Upper lobe of left lung (tissue), 6 donors: Measurements from ENCODE around the gene CTXN3. TPM values are rescaled to one million over a fixed set of nuclear protein-coding genes. Genes with fewer than 3 reads are reported as not detected.

Experiments used
- ATAC-seq, 2 donors: fragments of 200-7000 bp; cut with Tn5 transposase; one replicate each; pipeline ENCODE4 v1.9.1; 2022; ENCODE audit warnings: mild to moderate bottlenecking in 2 of 2, moderate library complexity in 2 of 2; ENCODE audit not compliant: low FRiP score in 2 of 2
- DNase-seq, 2 donors: peaks; one replicate each; pipeline ENCODE4 v3.0.0-alpha.2; 2019 to 2020
- H3K27ac ChIP-seq, 4 donors: fragments of 200-600 bp; sonication (generic); one replicate each; pipeline ENCODE4 v1.5.1; 2016 to 2019
- H3K27me3 ChIP-seq, 4 donors: fragments of 200-600 bp; sonication (generic); one replicate each; pipeline ENCODE4 v1.5.1; 2017 to 2019
- H3K36me3 ChIP-seq, 4 donors: fragments of 200-600 bp; sonication (generic); one replicate each; pipeline ENCODE4 v1.5.1; 2016 to 2019
- H3K4me1 ChIP-seq, 4 donors: fragments of 200-600 bp; sonication (generic); one replicate each; pipeline ENCODE4 v1.5.1; 2018 to 2019
- H3K4me3 ChIP-seq, 4 donors: fragments of 200-600 bp; sonication (generic); one replicate each; pipeline ENCODE4 v1.5.1; 2017 to 2019; ENCODE audit warnings: mild to moderate bottlenecking in 2 of 4, moderate library complexity in 1 of 4
- H3K9me3 ChIP-seq, 4 donors: fragments of 200-600 bp; sonication (generic); one replicate each; pipeline ENCODE4 v1.5.1; 2018 to 2019
- EP300 ChIP-seq, 4 donors: sonication (generic); formaldehyde crosslinking; IDR thresholded peaks; one replicate each; pipeline ENCODE4 v1.5.1; 2017; ENCODE audit warnings: antibody characterized with exemption in 4 of 4, control low read depth in 2 of 4
- POLR2A ChIP-seq, 4 donors: fragments of 450-650 bp; IDR thresholded peaks; one replicate each; pipeline ENCODE4 v1.5.1; 2016 to 2017; ENCODE audit warnings: antibody characterized with exemption in 4 of 4, mild to moderate bottlenecking in 2 of 4
- POLR2AphosphoS5 ChIP-seq, 2 donors: sonication (generic); formaldehyde crosslinking; IDR thresholded peaks; one replicate each; pipeline ENCODE4 v1.5.1; 2017; ENCODE audit warnings: antibody characterized with exemption in 2 of 2
- WGBS, 2 donors: methylation state at CpG; one replicate each; pipeline ENCODE4 v1.1.5; 2017 to 2018; 5-methylcytosine and 5-hydroxymethylcytosine counted together
- total RNA-seq, 6 donors: library from RNA; depleted of rRNA in 4 of 6; stranded (reverse); fragments of >200 nt in 4 of 6; gene quantifications; one replicate each; pipeline versions ENCODE4 v1.1.0 to v1.2.1, GENCODE V29; 2016 to 2021
- TF ChIP-seq, protein P1 (sequence below), 6 experiments: fragments of 450-650 bp in 4 of 6; fragments of 200-600 bp in 2 of 6; sonication (generic) in 2 of 6; IDR thresholded peaks; one replicate each; pipeline ENCODE4 v1.5.1; 2016 to 2019; ENCODE audit warnings: antibody characterized with exemption in 6 of 6
- donor health status: DM: no; HTN: no; CAD: no; lungs with moderate emphysema.
- donor health status: DM: no; HTN: yes; CAD: no; lungs with severe emphysema.

CTXN3 gene
- total RNA-seq, 6 donors from 2014 or later: not detected

DNA sequence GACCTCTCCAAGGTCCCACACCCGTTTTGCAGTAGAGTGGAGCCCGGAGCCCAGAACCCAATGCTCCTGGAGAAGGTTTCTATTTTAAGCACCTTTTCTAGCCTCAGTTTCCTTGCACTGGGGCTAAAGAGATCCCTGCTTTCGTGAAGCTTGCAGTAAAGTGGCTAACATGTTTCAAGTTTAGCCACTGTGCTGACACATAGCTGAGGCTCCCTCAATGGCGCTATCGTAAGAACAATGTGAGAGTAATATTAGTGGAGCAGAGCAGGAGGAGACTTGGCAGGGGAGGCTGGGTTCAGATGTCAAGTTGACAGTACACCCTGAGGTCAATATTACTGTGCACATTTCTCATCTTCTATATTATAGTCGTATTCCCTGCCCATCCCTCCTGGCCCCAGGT is 7.9 kb downstream of the CTXN3 start:
- no peak for ATAC-seq
- TF ChIP-seq, protein P1, sequence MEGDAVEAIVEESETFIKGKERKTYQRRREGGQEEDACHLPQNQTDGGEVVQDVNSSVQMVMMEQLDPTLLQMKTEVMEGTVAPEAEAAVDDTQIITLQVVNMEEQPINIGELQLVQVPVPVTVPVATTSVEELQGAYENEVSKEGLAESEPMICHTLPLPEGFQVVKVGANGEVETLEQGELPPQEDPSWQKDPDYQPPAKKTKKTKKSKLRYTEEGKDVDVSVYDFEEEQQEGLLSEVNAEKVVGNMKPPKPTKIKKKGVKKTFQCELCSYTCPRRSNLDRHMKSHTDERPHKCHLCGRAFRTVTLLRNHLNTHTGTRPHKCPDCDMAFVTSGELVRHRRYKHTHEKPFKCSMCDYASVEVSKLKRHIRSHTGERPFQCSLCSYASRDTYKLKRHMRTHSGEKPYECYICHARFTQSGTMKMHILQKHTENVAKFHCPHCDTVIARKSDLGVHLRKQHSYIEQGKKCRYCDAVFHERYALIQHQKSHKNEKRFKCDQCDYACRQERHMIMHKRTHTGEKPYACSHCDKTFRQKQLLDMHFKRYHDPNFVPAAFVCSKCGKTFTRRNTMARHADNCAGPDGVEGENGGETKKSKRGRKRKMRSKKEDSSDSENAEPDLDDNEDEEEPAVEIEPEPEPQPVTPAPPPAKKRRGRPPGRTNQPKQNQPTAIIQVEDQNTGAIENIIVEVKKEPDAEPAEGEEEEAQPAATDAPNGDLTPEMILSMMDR (IDR thresholded peaks at IDR 0.05): no peak
- TF ChIP-seq POLR2AphosphoS5 (IDR thresholded peaks at IDR 0.05) (no peak), POLR2A (IDR thresholded peaks at IDR 0.05) (no peak), EP300 (IDR thresholded peaks at IDR 0.05) (no peak)
- Histone ChIP-seq H3K36me3 (no peaks in the 10 kb centered on the region), H3K9me3 (no peaks in the 10 kb centered on the region), H3K4me3 (no peak overlapping the region), H3K27me3 (no peaks in the 10 kb centered on the region), H3K4me1 (no peaks in the 10 kb centered on the region), H3K27ac (no peak overlapping the region)
- WGBS, 2 donors: 78 to 80% methylated on average over 6 of the region's 6 CpGs
- DNase-seq: no peak

- no peaks in the 10 kb centered on the region for H3K9me3 ChIP-seq
- no peaks in the 10 kb centered on the region for H3K4me1 ChIP-seq
- no peak for ATAC-seq
- H3K4me3 ChIP-seq: no peak overlapping the region
- no peaks in the 10 kb centered on the region for H3K27me3 ChIP-seq
- 55 to 61% methylated on average over 3 of the region's 3 CpGs for WGBS, 2 donors
- H3K36me3 ChIP-seq: no peaks in the 10 kb centered on the region
- no peak for DNase-seq
- H3K27ac ChIP-seq: no peak overlapping the region
- TF ChIP-seq POLR2AphosphoS5 (IDR thresholded peaks at IDR 0.05): no peak
- no peak for TF ChIP-seq POLR2A (IDR thresholded peaks at IDR 0.05)
- TF ChIP-seq EP300 (IDR thresholded peaks at IDR 0.05): no peak
- TF ChIP-seq, protein P1 (IDR thresholded peaks at IDR 0.05): no peak
These were observed 11.3 kb downstream of the CTXN3 start for GRCh38 chr5:127660047-127660733.

GRCh38 chr5:127664093-127664492 is 15.2 kb downstream of the CTXN3 start:
- H3K27ac ChIP-seq: no peak overlapping the region
- WGBS, 2 donors: 83 to 88% methylated on average over 5 of the region's 5 CpGs
- TF ChIP-seq, protein P1 (IDR thresholded peaks at IDR 0.05): no peak
- TF ChIP-seq EP300 (IDR thresholded peaks at IDR 0.05): no peak
- TF ChIP-seq POLR2AphosphoS5 (IDR thresholded peaks at IDR 0.05): no peak
- no peak for TF ChIP-seq POLR2A (IDR thresholded peaks at IDR 0.05)

DNA sequence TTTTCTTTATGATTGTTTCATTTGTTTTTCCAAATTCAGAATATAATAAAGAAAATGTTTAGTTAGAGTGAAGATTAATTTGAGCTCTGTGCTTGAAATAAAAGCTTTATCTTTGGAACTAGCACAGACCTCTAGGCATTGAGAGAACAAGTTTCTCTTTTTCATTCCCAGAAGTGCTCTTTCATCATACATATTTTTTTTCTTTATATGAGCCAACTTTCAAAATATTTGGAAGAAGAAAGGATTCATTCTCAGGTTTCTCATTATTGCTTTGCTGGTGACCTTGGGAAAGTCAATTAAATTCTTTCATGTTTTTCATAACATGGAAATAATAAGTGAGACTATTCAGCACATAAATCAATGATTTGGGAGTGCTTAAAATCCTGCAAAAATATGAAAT is 16.8 kb downstream of the CTXN3 start:
- no peak for DNase-seq
- no peaks in the 10 kb centered on the region for H3K4me1 ChIP-seq
- no peaks in the 10 kb centered on the region for H3K27me3 ChIP-seq
- H3K36me3 ChIP-seq: no peaks in the 10 kb centered on the region
- TF ChIP-seq EP300 (IDR thresholded peaks at IDR 0.05): no peak
- TF ChIP-seq POLR2A (IDR thresholded peaks at IDR 0.05): no peak
- TF ChIP-seq, protein P1 (IDR thresholded peaks at IDR 0.05): no peak
- TF ChIP-seq POLR2AphosphoS5 (IDR thresholded peaks at IDR 0.05): no peak
- ATAC-seq: no peak
- no peak overlapping the region for H3K4me3 ChIP-seq
- H3K9me3 ChIP-seq: no peaks in the 10 kb centered on the region
- H3K27ac ChIP-seq: no peak overlapping the region

More at GRCh38 chr5:127664093-127664492, 15.2 kb downstream of the CTXN3 start:
- no peak overlapping the region for H3K4me3 ChIP-seq
- H3K4me1 ChIP-seq: no peaks in the 10 kb centered on the region
- no peak for ATAC-seq
- DNase-seq: no peak
- H3K36me3 ChIP-seq: no peaks in the 10 kb centered on the region
- H3K27me3 ChIP-seq: no peaks in the 10 kb centered on the region
- H3K9me3 ChIP-seq: no peaks in the 10 kb centered on the region
